ENCODE data around the gene SPATS2L.

The SPATS2L gene

DNA sequence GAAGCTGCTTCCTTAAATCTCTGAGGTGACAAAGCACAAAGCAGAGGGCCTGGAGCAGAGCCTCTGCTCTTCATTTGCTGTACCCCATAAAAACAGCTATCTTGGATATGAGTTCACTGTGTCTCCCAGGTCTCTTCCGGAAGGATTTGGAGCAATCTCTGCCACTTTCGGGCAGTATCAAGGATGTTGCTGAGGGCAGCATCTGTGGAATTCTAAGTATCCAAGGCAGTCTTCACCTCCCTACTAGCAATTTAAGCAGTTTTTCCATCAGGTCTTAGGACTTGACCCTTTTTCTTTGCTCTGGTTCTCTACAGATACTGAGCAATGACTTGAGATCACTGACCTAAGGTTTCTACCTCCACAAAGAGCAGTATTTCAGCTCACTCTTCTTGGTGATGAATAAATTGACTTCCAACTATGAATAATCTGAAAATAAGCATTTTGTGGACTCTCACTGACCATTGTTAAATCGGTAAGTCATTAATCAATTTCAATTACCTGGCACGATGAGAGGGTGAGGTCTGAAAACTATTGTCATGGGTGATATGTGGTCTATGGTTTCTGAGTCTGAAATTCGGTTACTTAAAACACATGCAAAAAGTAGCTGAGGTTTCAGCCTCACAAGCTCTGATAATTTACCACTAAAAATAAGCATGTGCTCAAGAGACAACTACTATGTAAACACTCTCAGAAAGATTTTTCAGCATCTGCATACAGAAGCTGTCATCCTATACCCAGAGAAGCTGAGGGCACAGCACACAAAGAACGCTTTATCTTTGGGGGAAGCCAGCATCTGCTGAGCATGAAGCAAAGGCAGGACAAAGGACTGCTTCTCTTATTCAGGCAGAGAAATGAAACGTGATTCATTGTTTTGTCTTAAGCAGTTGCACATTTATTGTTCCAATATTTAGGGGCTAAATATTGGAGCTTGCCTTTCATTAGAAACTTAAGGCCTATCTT is 32.1 kb upstream of the SPATS2L start:
- no peak overlapping the region for H3K4me3 ChIP-seq (ENCODE audit: low read depth, low read length)
- no peak for DNase-seq (ENCODE audit: low read depth)
- TF ChIP-seq, protein P1, sequence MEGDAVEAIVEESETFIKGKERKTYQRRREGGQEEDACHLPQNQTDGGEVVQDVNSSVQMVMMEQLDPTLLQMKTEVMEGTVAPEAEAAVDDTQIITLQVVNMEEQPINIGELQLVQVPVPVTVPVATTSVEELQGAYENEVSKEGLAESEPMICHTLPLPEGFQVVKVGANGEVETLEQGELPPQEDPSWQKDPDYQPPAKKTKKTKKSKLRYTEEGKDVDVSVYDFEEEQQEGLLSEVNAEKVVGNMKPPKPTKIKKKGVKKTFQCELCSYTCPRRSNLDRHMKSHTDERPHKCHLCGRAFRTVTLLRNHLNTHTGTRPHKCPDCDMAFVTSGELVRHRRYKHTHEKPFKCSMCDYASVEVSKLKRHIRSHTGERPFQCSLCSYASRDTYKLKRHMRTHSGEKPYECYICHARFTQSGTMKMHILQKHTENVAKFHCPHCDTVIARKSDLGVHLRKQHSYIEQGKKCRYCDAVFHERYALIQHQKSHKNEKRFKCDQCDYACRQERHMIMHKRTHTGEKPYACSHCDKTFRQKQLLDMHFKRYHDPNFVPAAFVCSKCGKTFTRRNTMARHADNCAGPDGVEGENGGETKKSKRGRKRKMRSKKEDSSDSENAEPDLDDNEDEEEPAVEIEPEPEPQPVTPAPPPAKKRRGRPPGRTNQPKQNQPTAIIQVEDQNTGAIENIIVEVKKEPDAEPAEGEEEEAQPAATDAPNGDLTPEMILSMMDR (IDR thresholded peaks at IDR 0.05; ENCODE audit: control insufficient read depth, extremely low read depth, insufficient read depth) = no peak

- TF ChIP-seq, protein P1 (IDR thresholded peaks at IDR 0.05; ENCODE audit: control insufficient read depth, extremely low read depth, insufficient read depth) = no peak
- H3K4me3 ChIP-seq (ENCODE audit: low read depth, low read length) = no peak overlapping the region
- DNase-seq (ENCODE audit: low read depth) = no peak
Observed at GRCh38 chr2:200275295-200276013, 31.0 kb upstream of the SPATS2L start.

DNA sequence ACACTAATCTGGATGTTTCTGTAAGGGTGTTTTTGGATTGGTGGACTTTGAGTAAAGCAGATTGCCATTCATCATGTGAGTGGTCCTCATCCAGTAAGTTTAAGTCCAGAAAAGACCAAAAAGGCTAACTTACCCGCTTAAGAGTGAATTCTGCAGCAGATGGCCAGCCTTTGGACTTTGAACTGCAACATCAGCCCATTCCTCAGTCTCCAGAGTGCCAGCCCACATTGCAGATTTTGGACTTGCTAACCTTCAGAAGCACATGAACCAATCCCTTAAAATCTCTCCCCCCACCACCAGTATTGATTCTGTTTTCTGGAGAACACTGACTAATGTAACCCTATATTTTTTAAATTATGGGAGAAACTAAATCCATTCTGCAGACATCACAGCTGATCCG is 30.0 kb upstream of the SPATS2L start:
- no peak overlapping the region for H3K4me3 ChIP-seq (ENCODE audit: low read depth, low read length)
- TF ChIP-seq, protein P1 (IDR thresholded peaks at IDR 0.05; ENCODE audit: control insufficient read depth, extremely low read depth, insufficient read depth) = no peak
- no peak for DNase-seq (ENCODE audit: low read depth)

DNA sequence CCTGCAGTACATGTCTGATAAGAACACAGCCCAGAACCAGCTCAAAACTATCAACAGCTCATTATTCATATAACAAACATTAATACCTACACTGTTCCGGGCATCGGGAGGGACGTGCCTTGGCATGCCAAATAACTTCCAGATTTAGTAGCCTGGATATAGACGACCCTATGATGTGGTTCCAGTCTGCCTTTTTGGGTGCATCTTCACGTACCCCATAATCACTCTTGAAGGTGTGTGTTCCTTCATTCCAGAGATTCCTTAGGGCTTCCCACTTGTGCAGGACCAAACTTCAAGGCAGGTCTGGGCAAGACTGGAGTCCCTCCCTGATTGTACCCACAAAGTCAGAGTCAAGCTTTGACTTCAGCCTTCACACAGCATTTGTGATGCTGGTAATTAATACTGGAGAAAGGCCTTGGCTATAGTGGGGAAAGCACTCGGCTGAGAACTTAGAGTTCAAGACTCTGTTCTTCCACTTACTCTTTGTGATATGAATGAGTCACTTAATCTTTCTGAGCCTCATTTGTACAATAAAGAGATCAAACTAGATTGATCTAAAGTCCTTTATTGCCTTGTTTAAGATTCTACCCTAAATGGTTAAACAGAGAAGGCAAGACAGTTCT is 27.7 kb upstream of the SPATS2L start:
- no peak overlapping the region for H3K4me3 ChIP-seq (ENCODE audit: low read depth, low read length)
- DNase-seq (ENCODE audit: low read depth) = no peak
- TF ChIP-seq, protein P1 (IDR thresholded peaks at IDR 0.05; ENCODE audit: control insufficient read depth, extremely low read depth, insufficient read depth) = no peak

DNA sequence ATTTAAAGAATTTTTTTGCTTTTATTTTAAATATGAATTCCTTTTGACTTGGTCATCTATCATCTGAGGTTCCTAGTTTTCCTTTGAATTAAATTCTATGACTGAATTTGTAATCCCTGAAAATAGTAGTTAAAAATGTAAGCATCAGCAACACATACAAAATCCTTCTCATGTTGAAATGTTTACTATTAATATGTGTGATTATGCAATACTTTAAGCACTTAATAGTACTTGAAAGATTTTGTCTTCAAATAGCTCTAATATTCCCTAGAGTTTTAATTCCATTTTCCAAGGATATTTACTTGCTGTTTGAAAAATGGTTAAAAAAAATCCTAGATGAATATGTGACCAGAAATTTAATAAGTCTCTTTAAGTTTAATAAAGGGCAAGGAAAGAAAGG is 26.6 kb upstream of the SPATS2L start:
- TF ChIP-seq, protein P1 (IDR thresholded peaks at IDR 0.05; ENCODE audit: control insufficient read depth, extremely low read depth, insufficient read depth) = no peak
- DNase-seq (ENCODE audit: low read depth) = no peak
- H3K4me3 ChIP-seq (ENCODE audit: low read depth, low read length) = no peak overlapping the region

- no peak for DNase-seq (ENCODE audit: low read depth)
- TF ChIP-seq, protein P1 (IDR thresholded peaks at IDR 0.05; ENCODE audit: control insufficient read depth, extremely low read depth, insufficient read depth) = no peak
- H3K4me3 ChIP-seq (ENCODE audit: low read depth, low read length) = no peak overlapping the region
Observed at GRCh38 chr2:200286578-200286977, 19.9 kb upstream of the SPATS2L start.

Measured in LNCaP clone FGC (cell line).